LNCAP (cell line): ENCODE data around the gene NAV1.

Source experiments
- CTCF ChIP-seq: fragments of 450-650 bp; IDR thresholded peaks from 2 replicates; pipeline ENCODE4 v1.5.1; 2017; ENCODE audit warnings: mild to moderate bottlenecking

The NAV1 gene

GRCh38 chr1:201551877-201552731 is 13.2 kb downstream of the NAV1 start:
- no peak for TF ChIP-seq CTCF

- TF ChIP-seq CTCF = no peak
Observed at GRCh38 chr1:201552941-201553351, 14.0 kb downstream of the NAV1 start.

GRCh38 chr1:201553496-201554189 is 14.7 kb downstream of the NAV1 start:
- no peak for TF ChIP-seq CTCF

- TF ChIP-seq CTCF = no peak
Observed at GRCh38 chr1:201554190-201554600, 15.3 kb downstream of the NAV1 start.

GRCh38 chr1:201554789-201555592 is 16.1 kb downstream of the NAV1 start:
- no peak for TF ChIP-seq CTCF

GRCh38 chr1:201555593-201555945 is 16.6 kb downstream of the NAV1 start:
- no peak for TF ChIP-seq CTCF

GRCh38 chr1:201556841-201557571 is 18.1 kb downstream of the NAV1 start:
- no peak for TF ChIP-seq CTCF
